Skeletal muscle satellite cell (primary cell): Measurements from ENCODE around the gene DPH5.

Experiments
- H3K27me3 ChIP-seq: 2 replicates; pipeline ENCODE4 v1.7.0; 2013; ENCODE audit warnings: low read length; ENCODE audit not compliant: control insufficient read depth, insufficient read depth
- H3K36me3 ChIP-seq: 2 replicates; pipeline ENCODE4 v1.7.0; 2013; ENCODE audit warnings: mild to moderate bottlenecking, control low read depth, low read length; ENCODE audit not compliant: insufficient read depth
- H3K4me1 ChIP-seq: 2 replicates; pipeline ENCODE4 v1.7.0; 2013; ENCODE audit warnings: low read length; ENCODE audit not compliant: control insufficient read depth, insufficient read depth
- H3K4me2 ChIP-seq: 2 replicates; pipeline ENCODE4 v1.7.0; 2013; ENCODE audit warnings: mild to moderate bottlenecking, low read length
- H3K4me3 ChIP-seq: 2 replicates; pipeline ENCODE4 v1.7.0; 2013; ENCODE audit warnings: low read length
- H3K9ac ChIP-seq: 2 replicates; pipeline ENCODE4 v1.7.0; 2013; ENCODE audit warnings: mild to moderate bottlenecking, low read depth, low read length, moderate library complexity
- H3K9me3 ChIP-seq: replicated peaks from 2 replicates; pipeline ENCODE4 v1.7.0; 2013; ENCODE audit warnings: mild to moderate bottlenecking, control low read depth, low read length

Gene DPH5

GRCh38 chr1:101029184-101029583, 3.6 kb upstream of the DPH5 start:
- Histone ChIP-seq H3K36me3 (no peaks in the 10 kb centered on the region), H3K4me3 (no peak overlapping the region), H3K9ac (no peak overlapping the region), H3K9me3 (no peaks in the 10 kb centered on the region), H3K4me2 (no peak overlapping the region), H3K4me1 (peaks cover 5% of the 10 kb centered on the region), H3K27me3 (no peaks in the 10 kb centered on the region)

- Histone ChIP-seq H3K9me3 (no peaks in the 10 kb centered on the region), H3K9ac (no peak overlapping the region), H3K4me2 (no peak overlapping the region), H3K27me3 (no peaks in the 10 kb centered on the region), H3K4me1 (peaks cover 5% of the 10 kb centered on the region), H3K36me3 (no peaks in the 10 kb centered on the region), H3K4me3 (no peak overlapping the region)
These were observed 2.9 kb upstream of the DPH5 start for GRCh38 chr1:101028466-101028865.

GRCh38 chr1:101027194-101027772, 1.7 kb upstream of the DPH5 start:
- Histone ChIP-seq H3K4me1 (peaks cover 10% of the 10 kb centered on the region), H3K4me2 (peak overlapping the region; percentile 6), H3K36me3 (no peaks in the 10 kb centered on the region), H3K27me3 (no peaks in the 10 kb centered on the region), H3K9ac (no peak overlapping the region), H3K4me3 (no peak overlapping the region), H3K9me3 (no peaks in the 10 kb centered on the region)

GRCh38 chr1:101026430-101026788, 825 bp upstream of the DPH5 start:
- peak overlapping the region; percentile 91 for H3K9ac ChIP-seq
- H3K4me2 ChIP-seq = peak overlapping the region; percentile 90
- peak overlapping the region; percentile 79 for H3K4me3 ChIP-seq
- H3K36me3 ChIP-seq = peaks cover under 1% of the 10 kb centered on the region
- no peaks in the 10 kb centered on the region for H3K27me3 ChIP-seq
- H3K4me1 ChIP-seq = peaks cover 10% of the 10 kb centered on the region
- H3K9me3 ChIP-seq = no peaks in the 10 kb centered on the region

GRCh38 chr1:101025283-101025656, 314 bp downstream of the DPH5 start:
- Histone ChIP-seq H3K27me3 (no peaks in the 10 kb centered on the region), H3K9ac (peak overlapping the region; percentile 91), H3K4me3 (peak overlapping the region; percentile 79), H3K36me3 (peaks cover 6% of the 10 kb centered on the region), H3K9me3 (no peaks in the 10 kb centered on the region), H3K4me2 (peak overlapping the region; percentile 90), H3K4me1 (peaks cover 10% of the 10 kb centered on the region)

- peaks cover 20% of the 10 kb centered on the region for H3K36me3 ChIP-seq
- H3K9me3 ChIP-seq = no peaks in the 10 kb centered on the region
- H3K9ac ChIP-seq = no peak overlapping the region
- H3K4me3 ChIP-seq = no peak overlapping the region
- peaks cover 10% of the 10 kb centered on the region for H3K4me1 ChIP-seq
- no peaks in the 10 kb centered on the region for H3K27me3 ChIP-seq
- peak overlapping the region; percentile 11 for H3K4me2 ChIP-seq
These were observed 3.3 kb downstream of the DPH5 start for GRCh38 chr1:101022294-101022693.

- Histone ChIP-seq H3K4me1 (peaks cover 1% of the 10 kb centered on the region), H3K9ac (no peak overlapping the region), H3K4me3 (no peak overlapping the region), H3K36me3 (peaks cover 35% of the 10 kb centered on the region), H3K9me3 (no peaks in the 10 kb centered on the region), H3K27me3 (no peaks in the 10 kb centered on the region), H3K4me2 (no peak overlapping the region)
These were observed 8.1 kb downstream of the DPH5 start for GRCh38 chr1:101017448-101017847.

- H3K4me1 ChIP-seq = no peaks in the 10 kb centered on the region
- H3K4me2 ChIP-seq = no peak overlapping the region
- no peak overlapping the region for H3K4me3 ChIP-seq
- H3K9ac ChIP-seq = no peak overlapping the region
- peaks cover 19% of the 10 kb centered on the region for H3K36me3 ChIP-seq
- H3K27me3 ChIP-seq = no peaks in the 10 kb centered on the region
- no peaks in the 10 kb centered on the region for H3K9me3 ChIP-seq
These were observed 11.8 kb downstream of the DPH5 start for GRCh38 chr1:101013776-101014175.

GRCh38 chr1:101008229-101008834, 17.3 kb downstream of the DPH5 start:
- H3K9me3 ChIP-seq = no peaks in the 10 kb centered on the region
- H3K4me1 ChIP-seq = peaks cover 7% of the 10 kb centered on the region
- H3K36me3 ChIP-seq = peaks cover 10% of the 10 kb centered on the region
- no peak overlapping the region for H3K4me3 ChIP-seq
- H3K4me2 ChIP-seq = no peak overlapping the region
- H3K9ac ChIP-seq = no peak overlapping the region
- no peaks in the 10 kb centered on the region for H3K27me3 ChIP-seq

- peaks cover 3% of the 10 kb centered on the region for H3K36me3 ChIP-seq
- no peaks in the 10 kb centered on the region for H3K9me3 ChIP-seq
- no peak overlapping the region for H3K4me2 ChIP-seq
- H3K27me3 ChIP-seq = no peaks in the 10 kb centered on the region
- H3K4me3 ChIP-seq = no peak overlapping the region
- no peak overlapping the region for H3K9ac ChIP-seq
- H3K4me1 ChIP-seq = peaks cover 7% of the 10 kb centered on the region
These were observed 19.0 kb downstream of the DPH5 start for GRCh38 chr1:101006553-101006952.

- no peak overlapping the region for H3K9ac ChIP-seq
These were observed 19.7 kb downstream of the DPH5 start for GRCh38 chr1:101005871-101006270.

GRCh38 chr1:101005183-101005582, 20.4 kb downstream of the DPH5 start:
- Histone ChIP-seq H3K9ac (no peak overlapping the region), H3K4me2 (no peak overlapping the region), H3K27me3 (no peaks in the 10 kb centered on the region), H3K9me3 (no peaks in the 10 kb centered on the region), H3K4me3 (no peak overlapping the region), H3K4me1 (peaks cover 7% of the 10 kb centered on the region), H3K36me3 (peaks cover 11% of the 10 kb centered on the region)

More at GRCh38 chr1:101005871-101006270, 19.7 kb downstream of the DPH5 start:
- Histone ChIP-seq H3K4me1 (peaks cover 7% of the 10 kb centered on the region), H3K4me3 (no peak overlapping the region), H3K36me3 (peaks cover 6% of the 10 kb centered on the region), H3K4me2 (no peak overlapping the region), H3K27me3 (no peaks in the 10 kb centered on the region), H3K9me3 (no peaks in the 10 kb centered on the region)
